A549 (cell line): ENCODE measurements around the gene BRD1. TPM values are rescaled to one million over a fixed set of nuclear protein-coding genes. Genes with fewer than 3 reads are reported as not detected.

Experiments
- ATAC-seq, 2 experiments: fragments of 200-7000 bp in 1 of 2; fragments of >200 bp in 1 of 2; cut with Nextera tagmentation in 1 of 2; cut with Tn5 transposase in 1 of 2; 3 replicates each; pipeline versions ENCODE4 v1.8.0 to v1.9.1; 2018 to 2020; ENCODE audit warnings: mild to moderate bottlenecking in 1 of 2, moderate library complexity in 1 of 2
- CTCF ChIA-PET: fragments of 300-600 bp; sonication (Branson Sonifier 250); formaldehyde crosslinking; extraction: SDS; loops from one replicate; lab custom pipeline; 2021; ENCODE audit warnings: antibody characterized with exemption, inconsistent platforms; lab: Yijun Ruan, JAX
- POLR2A ChIA-PET: fragments of 350-600 bp; formaldehyde crosslinking; extraction: SDS; loops from one replicate; lab custom pipeline; 2021; ENCODE audit warnings: antibody characterized with exemption, inconsistent platforms; lab: Yijun Ruan, JAX
- DNase-seq, 2 experiments: peaks; one replicate each; pipeline versions ENCODE4 v3.0.0 to v3.0.0-alpha.2; 2011 to 2016; ENCODE audit warnings: low read depth in 1 of 2, low spot score in 1 of 2
- FAIRE-seq: peaks from 2 replicates; lab custom pipeline; 2011; peaks lifted over from hg19 to GRCh38; lab: Jason Lieb, UNC
- H3K27ac ChIP-seq, 2 experiments: fragments of >200 bp; sonication (Bioruptor Twin); formaldehyde crosslinking; 3 replicates each; pipeline ENCODE4 v1.5.1; 2016 to 2017
- H3K4me1 ChIP-seq: fragments of >200 bp; sonication (Bioruptor Twin); formaldehyde crosslinking; 3 replicates; pipeline ENCODE4 v1.6.1; 2016
- H3K4me2 ChIP-seq: fragments of >200 bp; sonication (Bioruptor Twin); formaldehyde crosslinking; 3 replicates; pipeline ENCODE4 v1.6.1; 2016
- H3K4me3 ChIP-seq: fragments of >200 bp; sonication (Bioruptor Twin); formaldehyde crosslinking; 3 replicates; pipeline ENCODE4 v1.5.1; 2016
- H3K9me3 ChIP-seq: fragments of >200 bp; sonication (Bioruptor Twin); formaldehyde crosslinking; 3 replicates; pipeline ENCODE4 v1.6.1; 2016
- CEBPB ChIP-seq, 2 experiments: fragments of >200 bp in 1 of 2; sonication (Bioruptor Twin) in 1 of 2; formaldehyde crosslinking in 1 of 2; IDR thresholded peaks; 2 replicates each; pipeline ENCODE4 v1.6.1; 2012 to 2016
- EHF ChIP-seq: fragments of 250-450 bp; sonication (Bioruptor Pico); IDR thresholded peaks from 2 replicates; pipeline ENCODE4 v1.5.0; 2020; ENCODE audit warnings: mild to moderate bottlenecking
- EP300 ChIP-seq, 2 experiments: fragments of >200 bp; sonication (Bioruptor Twin); formaldehyde crosslinking; IDR thresholded peaks; 2 replicates in 1 of 2; 3 replicates in 1 of 2; pipeline ENCODE4 v1.6.1; 2016 to 2017
- JUN ChIP-seq, 2 experiments: fragments of >200 bp; sonication (Bioruptor Twin); formaldehyde crosslinking; IDR thresholded peaks; 2 replicates in 1 of 2; 3 replicates in 1 of 2; pipeline ENCODE4 v1.6.1; 2016 to 2017
- KDM1A ChIP-seq: fragments of 200-600 bp; sonication (generic); IDR thresholded peaks from 2 replicates; pipeline ENCODE4 v1.6.1; 2016; ENCODE audit warnings: low read depth, mild to moderate bottlenecking
- POLR2AphosphoS2 ChIP-seq: conservative IDR thresholded peaks from 2 replicates; pipeline ENCODE4 v1.6.1; 2012; ENCODE audit warnings: low read length, improper control_type of control experiment, inconsistent platforms
- RAD21 ChIP-seq, 2 experiments: fragments of >200 bp in 1 of 2; sonication (Bioruptor Twin) in 1 of 2; formaldehyde crosslinking in 1 of 2; IDR thresholded peaks in 1 of 2; conservative IDR thresholded peaks in 1 of 2; 2 replicates in 1 of 2; 3 replicates in 1 of 2; pipeline ENCODE4 v1.6.1; 2012 to 2018; ENCODE audit warnings: inconsistent platforms in 1 of 2
- RCOR1 ChIP-seq: fragments of 150-350 bp; IDR thresholded peaks from 2 replicates; pipeline ENCODE4 v1.6.1; 2014; ENCODE audit warnings: antibody characterized with exemption, low read length, low read depth
- RNF2 ChIP-seq: fragments of 200-600 bp; sonication (generic); IDR thresholded peaks from 2 replicates; pipeline ENCODE4 v1.6.1; 2016; ENCODE audit warnings: low read depth, mild to moderate bottlenecking, antibody characterized with exemption, moderate library complexity, borderline replicate concordance
- SMC3 ChIP-seq: fragments of >200 bp; sonication (Bioruptor Twin); formaldehyde crosslinking; IDR thresholded peaks from 3 replicates; pipeline ENCODE4 v1.6.1; 2018; ENCODE audit warnings: inconsistent platforms
- ZFP36 ChIP-seq: fragments of 450-650 bp; IDR thresholded peaks from 2 replicates; pipeline ENCODE4 v1.6.1; 2014; ENCODE audit warnings: borderline replicate concordance; ENCODE audit not compliant: partially characterized antibody
- ZNF302 ChIP-seq: fragments of 250-450 bp; sonication (Bioruptor Pico); IDR thresholded peaks from 2 replicates; pipeline ENCODE4 v1.9.0; 2021; ENCODE audit warnings: inconsistent platforms, mild to moderate bottlenecking, moderate library complexity
- ZSCAN20 ChIP-seq: fragments of 250-450 bp; sonication (Bioruptor Pico); IDR thresholded peaks from 2 replicates; pipeline ENCODE4 v1.8.0; 2022; ENCODE audit warnings: mild to moderate bottlenecking, moderate library complexity
- WGBS: methylation state at CpG from one replicate; pipeline ENCODE4 v1.1.6; 2017; ENCODE audit errors: missing lambda C conversion rate; 5-methylcytosine and 5-hydroxymethylcytosine counted together
- polyA plus RNA-seq, 4 experiments: library from polyadenylated mRNA; depleted of rRNA in 3 of 4; stranded (reverse); fragments of >200 nt; fragmentation: RNase III in 1 of 4; extraction: RNeasy Plus Mini Kit Qiagen cat#74134 plus additional on column Dnase treatment in 1 of 4; gene quantifications; 2 replicates in 3 of 4; 3 replicates in 1 of 4; pipeline ENCODE4 v1.2.3, GENCODE V29; 2011 to 2017
- TF ChIP-seq, protein P1 (sequence below): fragments of 250-450 bp; sonication (Bioruptor Pico); IDR thresholded peaks from 2 replicates; pipeline ENCODE4 v1.5.0; 2020; ENCODE audit warnings: low read depth, mild to moderate bottlenecking, moderate library complexity
- TF ChIP-seq, protein P2 (sequence below): IDR thresholded peaks from 2 replicates; pipeline ENCODE4 v1.6.1; 2012
- TF ChIP-seq, protein P3 (sequence below): fragments of 250-450 bp; sonication (Bioruptor Pico); IDR thresholded peaks from 2 replicates; pipeline ENCODE4 v1.5.0; 2021; ENCODE audit warnings: mild to moderate bottlenecking, moderate library complexity, borderline replicate concordance

Gene BRD1
- polyA plus RNA-seq, 2 of the 4 experiments (the other 2 are of a cell fraction): 3.7 to 11.5 TPM

DNA sequence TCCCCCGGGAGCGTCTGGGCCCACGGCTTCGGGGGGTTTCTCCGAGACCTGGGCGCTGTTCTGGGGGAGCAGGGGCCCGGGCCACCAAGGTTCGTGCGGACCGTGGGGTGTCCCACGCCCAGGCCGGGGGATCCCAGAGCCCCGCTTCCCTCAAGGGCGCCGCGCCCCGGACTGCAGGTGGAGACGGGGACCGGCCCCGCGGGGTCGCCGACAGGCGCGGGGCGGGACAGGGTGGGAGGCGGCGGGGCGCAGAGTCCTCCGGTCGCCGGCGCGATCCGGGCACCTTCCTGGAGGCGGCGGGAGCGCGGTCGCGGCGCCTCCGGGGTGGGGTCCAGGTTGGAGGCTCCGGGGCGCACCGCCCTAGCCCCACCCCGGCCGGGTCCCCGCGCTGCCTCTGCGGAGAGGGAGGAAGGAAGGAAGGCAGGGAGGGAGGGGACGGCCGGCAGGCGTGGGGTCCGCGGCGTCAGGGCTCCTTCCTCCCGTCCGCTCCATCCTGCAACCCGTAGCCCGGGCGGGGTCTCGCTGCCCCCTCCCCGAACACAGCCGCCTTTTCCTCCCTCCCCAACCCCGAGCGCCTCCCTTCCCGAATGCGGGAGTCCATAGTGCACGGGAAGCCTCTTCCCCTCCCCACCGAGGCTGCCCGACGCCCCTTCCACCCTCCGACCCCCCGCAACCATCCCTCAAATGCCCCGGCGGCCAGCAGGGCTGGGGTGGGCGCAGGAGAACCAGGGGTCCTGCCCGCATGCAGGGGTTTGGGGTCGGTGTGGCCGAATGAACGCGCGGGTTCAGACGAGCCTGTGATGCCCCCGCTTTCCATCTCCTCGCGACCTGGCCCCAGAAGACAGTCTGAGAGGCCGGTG lies 21.7 kb upstream of the BRD1 start:
- Histone ChIP-seq H3K9me3 (no peaks in the 10 kb centered on the region), H3K27ac (peak overlapping the region in 1 of 2 experiments; percentile 81; a peak in 3 of 6 replicates), H3K4me2 (peak overlapping the region; percentile 82), H3K4me3 (peak overlapping the region; percentile 45), H3K4me1 (no peaks in the 10 kb centered on the region)
- CTCF ChIA-PET: no interaction called here
- ATAC-seq (no peak), FAIRE-seq (no peak), DNase-seq (no peak)
- POLR2A ChIA-PET: no interaction called here
- WGBS: 76% methylated on average over 6 of the region's 89 CpGs
- no peak for TF ChIP-seq JUN (IDR thresholded peaks at IDR 0.05)
- no peak for TF ChIP-seq KDM1A
- no peak for TF ChIP-seq SMC3
- TF ChIP-seq CEBPB (IDR thresholded peaks at IDR 0.05): no peak
- no peak for TF ChIP-seq EHF
- no peak for TF ChIP-seq POLR2AphosphoS2
- TF ChIP-seq, protein P1, sequence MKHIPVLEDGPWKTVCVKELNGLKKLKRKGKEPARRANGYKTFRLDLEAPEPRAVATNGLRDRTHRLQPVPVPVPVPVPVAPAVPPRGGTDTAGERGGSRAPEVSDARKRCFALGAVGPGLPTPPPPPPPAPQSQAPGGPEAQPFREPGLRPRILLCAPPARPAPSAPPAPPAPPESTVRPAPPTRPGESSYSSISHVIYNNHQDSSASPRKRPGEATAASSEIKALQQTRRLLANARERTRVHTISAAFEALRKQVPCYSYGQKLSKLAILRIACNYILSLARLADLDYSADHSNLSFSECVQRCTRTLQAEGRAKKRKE: no peak
- TF ChIP-seq, protein P2, sequence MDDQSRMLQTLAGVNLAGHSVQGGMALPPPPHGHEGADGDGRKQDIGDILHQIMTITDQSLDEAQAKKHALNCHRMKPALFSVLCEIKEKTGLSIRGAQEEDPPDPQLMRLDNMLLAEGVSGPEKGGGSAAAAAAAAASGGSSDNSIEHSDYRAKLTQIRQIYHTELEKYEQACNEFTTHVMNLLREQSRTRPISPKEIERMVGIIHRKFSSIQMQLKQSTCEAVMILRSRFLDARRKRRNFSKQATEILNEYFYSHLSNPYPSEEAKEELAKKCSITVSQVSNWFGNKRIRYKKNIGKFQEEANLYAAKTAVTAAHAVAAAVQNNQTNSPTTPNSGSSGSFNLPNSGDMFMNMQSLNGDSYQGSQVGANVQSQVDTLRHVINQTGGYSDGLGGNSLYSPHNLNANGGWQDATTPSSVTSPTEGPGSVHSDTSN: no peak
- TF ChIP-seq EP300 (IDR thresholded peaks at IDR 0.05): no peak
- no peak for TF ChIP-seq ZSCAN20 (CRISPR knock-in tag)
- no peak for TF ChIP-seq ZNF302 (CRISPR knock-in tag)
- no peak for TF ChIP-seq ZFP36
- TF ChIP-seq RCOR1: no peak
- no peak for TF ChIP-seq RAD21 (conservative IDR thresholded peaks at IDR 0.05 in 1 of 2, IDR thresholded peaks at IDR 0.05 in 1 of 2)
- no peak for TF ChIP-seq RNF2
- TF ChIP-seq, protein P3, sequence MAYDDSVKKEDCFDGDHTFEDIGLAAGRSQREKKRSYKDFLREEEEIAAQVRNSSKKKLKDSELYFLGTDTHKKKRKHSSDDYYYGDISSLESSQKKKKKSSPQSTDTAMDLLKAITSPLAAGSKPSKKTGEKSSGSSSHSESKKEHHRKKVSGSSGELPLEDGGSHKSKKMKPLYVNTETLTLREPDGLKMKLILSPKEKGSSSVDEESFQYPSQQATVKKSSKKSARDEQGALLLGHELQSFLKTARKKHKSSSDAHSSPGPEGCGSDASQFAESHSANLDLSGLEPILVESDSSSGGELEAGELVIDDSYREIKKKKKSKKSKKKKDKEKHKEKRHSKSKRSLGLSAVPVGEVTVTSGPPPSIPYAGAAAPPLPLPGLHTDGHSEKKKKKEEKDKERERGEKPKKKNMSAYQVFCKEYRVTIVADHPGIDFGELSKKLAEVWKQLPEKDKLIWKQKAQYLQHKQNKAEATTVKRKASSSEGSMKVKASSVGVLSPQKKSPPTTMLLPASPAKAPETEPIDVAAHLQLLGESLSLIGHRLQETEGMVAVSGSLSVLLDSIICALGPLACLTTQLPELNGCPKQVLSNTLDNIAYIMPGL (CRISPR knock-in tag): no peak

DNA sequence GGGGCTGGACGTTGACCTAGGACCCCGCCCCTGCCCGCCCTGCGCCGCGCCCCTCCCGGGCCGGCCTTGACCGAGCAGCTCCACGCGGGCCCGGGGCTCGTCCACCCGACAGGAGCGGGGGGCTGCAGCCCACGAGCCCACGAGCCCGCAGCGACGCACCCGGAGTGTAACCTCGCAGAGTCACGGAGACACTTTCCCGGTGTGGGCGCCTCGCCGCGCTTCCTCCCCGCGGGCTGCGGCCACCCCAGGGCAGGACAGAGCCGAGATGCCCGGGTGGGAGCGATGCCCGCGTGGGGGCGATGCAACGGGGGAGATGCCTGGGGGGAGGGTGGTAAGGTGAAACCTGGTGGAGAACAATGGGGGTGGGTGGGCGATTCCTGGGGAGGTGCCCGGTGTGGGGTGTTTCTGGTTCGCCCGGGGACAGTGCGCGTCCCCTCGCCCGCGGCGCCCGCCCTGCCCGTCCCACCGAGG lies 21.1 kb upstream of the BRD1 start:
- no peak for ATAC-seq
- CTCF ChIA-PET: interaction anchor here (0.5 kb wide), 1 partner anchor 14 kb away, joined by 3 read pairs; no protein-coding TSS in a partner anchor
- POLR2A ChIA-PET: no interaction called here
- WGBS: 0% methylated on average over 9 of the region's 51 CpGs
- peak overlapping the region; percentile 45 for H3K4me3 ChIP-seq
- no peaks in the 10 kb centered on the region for H3K9me3 ChIP-seq
- TF ChIP-seq, protein P1: no peak
- TF ChIP-seq, all 56 proteins: peak for 0
- no peaks in the 10 kb centered on the region for H3K4me1 ChIP-seq
- FAIRE-seq (no peak), DNase-seq (no peak)
- H3K4me2 ChIP-seq: peak overlapping the region; percentile 82
- peak overlapping the region in 1 of 2 experiments; percentile 81; a peak in 3 of 6 replicates for H3K27ac ChIP-seq
